ENCODE measurements around the gene ZNF865. TPM values are rescaled to one million over a fixed set of nuclear protein-coding genes. Genes with fewer than 3 reads are reported as not detected.

Gene ZNF865
- polyA plus RNA-seq, 1 donor (not counting 4 experiments of a cell fraction or from before 2014, with no cell fraction given) = 1.1 TPM

- H3K4me2 ChIP-seq (ENCODE audit: control insufficient read depth, extremely low read depth, insufficient read depth, low read depth, low read length) = no peak overlapping the region
- DNase-seq (ENCODE audit: low read depth, low spot score) (no peak), FAIRE-seq (no peak)
- H4K20me1 ChIP-seq (ENCODE audit: control insufficient read depth, extremely low read depth, insufficient read depth, low read length) = no peaks in the 10 kb centered on the region
- H3K79me2 ChIP-seq (ENCODE audit: control insufficient read depth, insufficient read depth, low read length) = no peaks in the 10 kb centered on the region
- peaks cover 0 to 5% of the 10 kb centered on the region in 2 experiments for H3K36me3 ChIP-seq (ENCODE audit: control insufficient read depth in 2 of 2, extremely low read depth in 1 of 2, insufficient read depth in 2 of 2, low read length in 2 of 2)
- H3K27ac ChIP-seq (ENCODE audit: control insufficient read depth, insufficient read depth, low read length) = no peak overlapping the region
- no peaks in the 10 kb centered on the region for H3K9me3 ChIP-seq (ENCODE audit: control insufficient read depth, low read depth, low read length)
- H3K9me1 ChIP-seq (ENCODE audit: control insufficient read depth, extremely low read depth, insufficient read depth, low read length) = no peaks in the 10 kb centered on the region
- H3K4me3 ChIP-seq (ENCODE audit: control insufficient read depth in 2 of 3, extremely low read depth in 1 of 3, insufficient read depth in 2 of 3, low read depth in 1 of 3, low read length in 3 of 3) = no peak overlapping the region
- H2AFZ ChIP-seq (ENCODE audit: control insufficient read depth, low read length) = no peak overlapping the region
- peaks cover 14% of the 10 kb centered on the region for H3K4me1 ChIP-seq (ENCODE audit: control insufficient read depth, extremely low read depth, insufficient read depth, low read length)
- dilution Hi-C loops (cut with MboI; ENCODE audit: extremely low pct_ligation_motif_present, low sequenced_read_pairs) = no loop called here
- no peak for TF ChIP-seq CTCF (optimal IDR thresholded peaks at IDR 0.05 in 1 of 3, IDR thresholded peaks at IDR 0.05 in 1 of 3, conservative IDR thresholded peaks at IDR 0.05 in 1 of 3; ENCODE audit: extremely low read depth in 1 of 3, insufficient read depth in 2 of 3, low read length in 3 of 3)
- TF ChIP-seq EZH2 (IDR thresholded peaks at IDR 0.05; ENCODE audit: low read length) = no peak
- no peak overlapping the region for H3K9ac ChIP-seq (ENCODE audit: control insufficient read depth, extremely low read depth, insufficient read depth, low read length)
- H3K27me3 ChIP-seq (ENCODE audit: control insufficient read depth, extremely low read depth, insufficient read depth, low read length) = peaks cover under 1% of the 10 kb centered on the region
These were observed 15.3 kb upstream of the ZNF865 start for GRCh38 chr19:55590109-55590508.

- peaks cover 0 to 7% of the 10 kb centered on the region in 2 experiments for H3K36me3 ChIP-seq (ENCODE audit: control insufficient read depth in 2 of 2, extremely low read depth in 1 of 2, insufficient read depth in 2 of 2, low read length in 2 of 2)
- dilution Hi-C loops (cut with MboI; ENCODE audit: extremely low pct_ligation_motif_present, low sequenced_read_pairs) = no loop called here
- H3K27me3 ChIP-seq (ENCODE audit: control insufficient read depth, extremely low read depth, insufficient read depth, low read length) = no peaks in the 10 kb centered on the region
- no peak overlapping the region for H3K4me3 ChIP-seq (ENCODE audit: control insufficient read depth in 2 of 3, extremely low read depth in 1 of 3, insufficient read depth in 2 of 3, low read depth in 1 of 3, low read length in 3 of 3)
- no peaks in the 10 kb centered on the region for H3K9me3 ChIP-seq (ENCODE audit: control insufficient read depth, low read depth, low read length)
- H4K20me1 ChIP-seq (ENCODE audit: control insufficient read depth, extremely low read depth, insufficient read depth, low read length) = no peaks in the 10 kb centered on the region
- H3K79me2 ChIP-seq (ENCODE audit: control insufficient read depth, insufficient read depth, low read length) = no peaks in the 10 kb centered on the region
- H3K9ac ChIP-seq (ENCODE audit: control insufficient read depth, extremely low read depth, insufficient read depth, low read length) = no peak overlapping the region
- H3K4me1 ChIP-seq (ENCODE audit: control insufficient read depth, extremely low read depth, insufficient read depth, low read length) = peaks cover 14% of the 10 kb centered on the region
- H2AFZ ChIP-seq (ENCODE audit: control insufficient read depth, low read length) = no peak overlapping the region
- DNase-seq (ENCODE audit: low read depth, low spot score) (no peak), FAIRE-seq (no peak)
- no peaks in the 10 kb centered on the region for H3K9me1 ChIP-seq (ENCODE audit: control insufficient read depth, extremely low read depth, insufficient read depth, low read length)
- no peak overlapping the region for H3K4me2 ChIP-seq (ENCODE audit: control insufficient read depth, extremely low read depth, insufficient read depth, low read depth, low read length)
- no peak for TF ChIP-seq CTCF (optimal IDR thresholded peaks at IDR 0.05 in 1 of 3, IDR thresholded peaks at IDR 0.05 in 1 of 3, conservative IDR thresholded peaks at IDR 0.05 in 1 of 3; ENCODE audit: extremely low read depth in 1 of 3, insufficient read depth in 2 of 3, low read length in 3 of 3)
- TF ChIP-seq EZH2 (IDR thresholded peaks at IDR 0.05; ENCODE audit: low read length) = no peak
- no peak overlapping the region for H3K27ac ChIP-seq (ENCODE audit: control insufficient read depth, insufficient read depth, low read length)
These were observed 14.8 kb upstream of the ZNF865 start for GRCh38 chr19:55590617-55591016.
